Measurements from ENCODE around the gene CYP1A2.
"Not testable (repeated sequence)": the region's sequence is repeated elsewhere in the genome, so short reads cannot be mapped to it uniquely, and the experiment has no call there.

The CYP1A2 gene

DNA sequence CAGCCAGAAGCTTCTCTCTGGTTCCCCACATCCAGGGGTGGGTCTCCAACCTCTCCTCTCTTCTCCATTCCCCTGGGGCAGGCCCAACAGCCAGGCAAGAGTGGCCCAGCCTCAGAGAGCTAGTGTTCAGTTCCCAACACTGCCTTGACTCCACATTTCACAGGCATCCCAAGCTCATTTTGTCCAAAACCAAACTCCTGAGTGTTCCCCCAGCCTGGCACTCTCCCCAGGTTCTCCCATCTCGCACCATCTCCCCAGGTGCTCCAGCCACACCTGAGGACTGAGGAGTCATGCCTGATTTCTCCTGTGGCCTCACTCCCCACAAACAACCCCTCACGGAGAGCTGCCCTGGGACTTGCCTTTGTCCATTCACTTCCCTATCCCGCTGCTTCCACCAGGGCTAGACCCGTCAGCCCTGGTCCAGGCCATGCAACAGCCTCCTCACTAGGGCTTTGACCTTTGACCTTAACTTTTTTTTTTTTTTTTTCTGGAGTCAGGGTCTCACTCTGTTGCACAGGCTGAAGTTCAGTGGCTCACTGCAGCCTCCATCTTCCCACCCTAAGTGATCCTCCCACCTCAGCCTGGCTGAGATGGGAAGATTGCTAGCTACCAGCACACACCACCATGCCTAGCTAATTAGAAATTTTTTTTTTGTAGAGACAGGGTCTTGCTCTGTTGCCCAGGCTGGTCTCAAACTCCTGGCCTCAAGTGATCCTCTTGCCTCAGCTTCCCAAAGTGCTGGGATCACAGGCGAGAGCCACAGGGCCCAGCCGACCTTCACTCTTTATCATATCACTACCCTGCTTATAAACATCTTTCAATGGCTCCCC lies 29.3 kb downstream of the CYP1A2 start:
- no peak for DNase-seq

GRCh38 chr15:74778599-74778970 lies 29.9 kb downstream of the CYP1A2 start:
- DNase-seq: no peak

DNA sequence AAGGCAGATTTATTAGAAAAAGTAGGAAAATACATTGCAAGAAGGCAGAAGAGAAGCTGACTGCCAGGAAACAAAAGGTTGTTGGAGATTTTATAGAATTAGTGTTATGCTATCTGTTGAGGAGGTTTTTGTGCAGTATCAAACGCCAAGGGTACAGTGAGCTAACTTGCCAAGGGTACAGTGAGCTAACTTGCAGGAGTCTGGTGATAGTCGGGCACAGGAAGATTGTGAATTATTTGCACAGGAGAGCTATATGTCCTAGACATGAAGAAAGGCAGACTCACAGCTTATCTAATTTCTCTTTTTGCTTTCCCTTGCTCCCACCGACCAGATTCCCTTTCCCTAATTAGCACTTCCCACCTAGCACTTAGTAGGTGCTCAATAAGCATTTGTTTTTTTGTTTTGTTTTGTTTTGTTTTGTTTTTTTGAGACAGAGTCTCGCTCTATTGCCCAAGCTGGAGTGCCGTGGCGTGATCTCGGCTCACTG lies 30.6 kb downstream of the CYP1A2 start:
- no peak for DNase-seq

- DNase-seq: no peak
Measured at GRCh38 chr15:74780523-74781430, 32.1 kb downstream of the CYP1A2 start.

GRCh38 chr15:74781431-74782258 lies 33.0 kb downstream of the CYP1A2 start, which contains the start of gene CSK:
TSS of gene CSK (plus strand) at chr15:74782080. CDS start at chr15:74798298, 16,218 bp downstream.
- peak; percentile 91 for DNase-seq

GRCh38 chr15:74782259-74783071 lies 33.8 kb downstream of the CYP1A2 start:
- DNase-seq: no peak

DNA sequence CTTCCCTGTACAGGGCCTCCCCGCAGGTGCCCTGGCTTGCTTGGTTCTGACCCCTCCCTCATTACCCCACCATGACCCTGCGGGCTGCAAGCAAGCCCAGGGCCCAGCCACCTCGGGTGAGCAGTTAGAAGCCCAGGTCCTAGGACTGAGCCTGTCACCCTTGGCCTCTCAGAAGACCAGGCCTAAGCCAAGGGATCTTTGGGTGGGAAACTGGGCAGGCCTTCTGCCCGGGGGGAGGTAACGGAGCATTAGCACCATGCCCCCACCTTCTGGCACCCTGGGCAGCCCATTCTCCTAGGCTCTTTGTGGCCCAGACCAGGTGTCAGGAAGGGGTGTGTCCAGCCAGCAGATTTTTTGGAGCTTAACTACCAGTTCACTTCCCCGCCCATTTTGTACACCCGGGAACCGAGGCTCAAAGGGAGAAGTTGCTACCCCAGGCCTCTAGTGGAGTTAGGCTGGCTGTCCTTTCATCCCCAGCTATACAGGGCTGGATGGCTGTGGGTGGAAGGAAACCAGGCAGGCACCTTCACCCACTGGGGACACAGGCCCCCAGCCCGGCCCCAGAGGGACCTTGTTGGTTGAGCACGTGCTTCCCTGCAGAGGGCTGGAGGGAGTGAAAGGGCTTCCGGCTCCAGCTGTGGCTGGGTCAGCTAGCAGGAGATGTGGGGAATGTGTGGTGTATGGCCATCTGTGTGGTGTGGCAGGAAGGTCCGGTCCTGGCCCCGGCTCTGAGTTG lies 34.6 kb downstream of the CYP1A2 start:
- DNase-seq: no peak

DNA sequence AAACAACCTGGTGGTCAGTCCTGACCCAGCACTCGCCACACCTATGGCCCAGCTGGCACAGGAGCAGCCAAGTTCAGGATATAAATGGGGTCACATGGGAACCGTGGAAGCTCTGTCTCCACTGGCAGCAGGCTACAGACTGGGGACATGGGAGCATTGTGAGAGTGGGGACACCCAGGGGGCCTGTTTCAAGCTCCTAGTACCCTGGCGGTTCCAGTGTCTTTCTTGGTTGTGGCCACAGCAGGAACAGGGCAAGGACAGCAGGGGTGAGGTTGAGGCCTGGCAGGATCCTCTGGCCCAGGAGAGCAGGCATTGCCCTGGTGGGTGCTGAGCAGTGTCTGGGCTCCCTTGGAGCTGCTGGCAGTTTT lies 35.1 kb downstream of the CYP1A2 start:
- DNase-seq: no peak

- no peak for DNase-seq
Measured at GRCh38 chr15:74784426-74785193, 36.0 kb downstream of the CYP1A2 start.

- no peak for DNase-seq
Measured at GRCh38 chr15:74785194-74786032, 36.8 kb downstream of the CYP1A2 start.

DNA sequence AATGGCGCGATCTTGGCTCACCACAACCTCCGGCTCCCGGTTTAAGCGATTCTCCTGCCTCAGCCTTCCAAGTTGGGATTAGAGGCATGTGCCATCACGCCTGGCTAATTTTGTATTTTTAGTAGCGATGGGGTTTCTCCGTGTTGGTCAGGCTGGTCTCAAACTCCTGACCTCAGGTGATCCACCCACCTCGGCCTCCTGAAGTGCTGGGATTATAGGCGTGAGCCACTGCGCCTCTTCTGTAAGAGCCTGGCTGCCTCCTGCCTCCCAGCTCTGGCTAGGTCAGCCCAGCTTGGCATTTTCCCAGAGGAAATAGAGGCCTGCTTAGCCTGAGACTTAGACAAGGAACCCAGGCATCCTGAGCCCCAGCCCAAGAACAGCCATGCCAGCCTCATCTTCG lies 37.4 kb downstream of the CYP1A2 start:
- DNase-seq: not testable (repeated sequence)

- no peak for DNase-seq
Measured at GRCh38 chr15:74786551-74787165, 38.0 kb downstream of the CYP1A2 start.

DNA sequence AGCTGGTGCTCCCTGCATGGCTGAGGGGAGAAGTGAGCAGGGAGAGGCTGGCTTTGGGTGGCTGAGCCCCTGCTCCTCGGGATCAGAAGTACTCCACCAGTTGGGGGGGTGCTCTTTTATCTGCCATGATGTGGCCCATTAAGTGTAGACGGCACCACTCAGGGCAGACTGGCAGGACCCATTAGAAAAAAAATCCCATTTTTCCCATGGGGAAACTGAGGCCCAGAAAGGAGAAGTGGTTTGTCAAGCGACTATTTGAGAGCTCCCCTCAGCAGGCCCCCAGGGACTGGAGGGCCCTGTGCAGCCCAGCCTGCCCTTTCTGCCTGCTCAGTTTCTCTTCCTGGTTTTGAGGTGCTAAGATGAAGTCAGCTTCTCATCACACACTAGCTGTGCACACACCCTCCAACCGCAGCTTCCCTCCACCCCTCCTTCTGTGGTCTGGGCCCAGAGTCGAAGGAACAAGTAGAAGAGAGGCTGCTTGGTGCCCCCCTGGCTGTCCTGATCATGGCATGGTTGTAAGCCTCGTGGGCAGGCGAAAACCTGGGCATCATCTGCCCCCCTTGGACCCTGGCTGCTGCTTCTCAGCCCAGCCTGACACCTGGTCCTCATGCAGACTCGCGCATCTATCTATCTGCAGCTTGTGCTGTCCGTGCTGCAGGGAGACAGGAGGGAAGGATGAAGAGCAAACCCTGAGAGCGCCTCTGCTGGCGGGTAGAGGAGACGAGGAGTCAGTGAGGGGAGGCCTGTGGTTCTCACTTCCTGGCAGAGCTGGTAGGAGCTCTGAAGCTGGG lies 38.8 kb downstream of the CYP1A2 start:
- peak; percentile 54 for DNase-seq

- no peak for DNase-seq
Measured at GRCh38 chr15:74788042-74788682, 39.5 kb downstream of the CYP1A2 start.

DNA sequence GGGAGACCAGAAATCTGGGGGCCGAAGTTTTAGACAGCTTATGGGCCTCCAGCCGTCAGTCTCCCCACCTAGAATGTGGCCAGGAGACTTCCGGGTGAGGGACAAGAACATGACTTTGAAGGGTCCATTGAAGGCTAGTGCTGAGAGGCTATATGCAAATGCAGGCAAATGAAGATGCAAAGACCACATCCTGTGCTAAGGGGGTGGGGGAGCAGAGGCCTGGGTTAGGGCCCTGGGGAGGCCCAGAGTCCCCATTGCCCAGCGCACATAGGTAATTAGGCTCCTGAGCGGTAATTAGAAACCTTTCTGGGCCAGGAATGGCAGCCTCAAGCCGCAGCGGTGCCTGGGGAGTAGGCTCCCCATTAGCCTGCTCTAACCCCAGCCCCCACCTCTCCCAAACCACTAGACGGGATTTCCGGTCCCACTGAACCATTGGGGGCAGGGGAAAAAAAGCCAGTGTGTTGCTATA lies 40.1 kb downstream of the CYP1A2 start:
- no peak for DNase-seq

GRCh38 chr15:74789171-74789631 lies 40.6 kb downstream of the CYP1A2 start:
- DNase-seq: no peak

GRCh38 chr15:74789741-74790079 lies 41.1 kb downstream of the CYP1A2 start:
- no peak for DNase-seq

All from retina (tissue), 1 donor.